ENCODE results near the gene DNER.

DNER gene

DNA sequence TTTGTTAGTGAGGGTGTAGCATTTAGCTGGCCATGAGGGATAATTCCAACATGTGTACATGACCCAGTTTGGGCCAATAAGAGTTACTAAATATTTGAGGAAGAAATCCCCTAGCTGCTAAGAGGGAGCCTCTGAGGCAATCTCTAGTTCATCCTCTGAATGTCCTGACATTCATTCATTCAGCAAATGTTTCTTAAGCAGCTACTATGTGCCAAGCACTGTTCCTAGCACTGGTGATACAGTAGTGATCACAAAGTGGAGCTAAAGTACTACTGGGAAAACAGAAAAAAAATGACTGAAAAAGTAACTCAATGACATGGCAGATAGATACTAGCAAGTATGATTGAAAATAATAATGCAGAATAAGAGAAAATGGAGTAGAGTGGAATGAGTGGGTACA, 363.5 kb downstream of the DNER start:
- DNase-seq, result no peak
- Histone ChIP-seq H3K9me3 (ENCODE audit: severe bottlenecking) (no peaks in the 10 kb centered on the region), H3K27me3 (ENCODE audit: insufficient read depth, low read depth, severe bottlenecking) (peaks cover 26% of the 10 kb centered on the region), H3K36me3 (no peaks in the 10 kb centered on the region), H3K4me3 (ENCODE audit: low read depth, low read length) (no peak overlapping the region), H3K27ac (no peak overlapping the region)
- TF ChIP-seq, protein P1, sequence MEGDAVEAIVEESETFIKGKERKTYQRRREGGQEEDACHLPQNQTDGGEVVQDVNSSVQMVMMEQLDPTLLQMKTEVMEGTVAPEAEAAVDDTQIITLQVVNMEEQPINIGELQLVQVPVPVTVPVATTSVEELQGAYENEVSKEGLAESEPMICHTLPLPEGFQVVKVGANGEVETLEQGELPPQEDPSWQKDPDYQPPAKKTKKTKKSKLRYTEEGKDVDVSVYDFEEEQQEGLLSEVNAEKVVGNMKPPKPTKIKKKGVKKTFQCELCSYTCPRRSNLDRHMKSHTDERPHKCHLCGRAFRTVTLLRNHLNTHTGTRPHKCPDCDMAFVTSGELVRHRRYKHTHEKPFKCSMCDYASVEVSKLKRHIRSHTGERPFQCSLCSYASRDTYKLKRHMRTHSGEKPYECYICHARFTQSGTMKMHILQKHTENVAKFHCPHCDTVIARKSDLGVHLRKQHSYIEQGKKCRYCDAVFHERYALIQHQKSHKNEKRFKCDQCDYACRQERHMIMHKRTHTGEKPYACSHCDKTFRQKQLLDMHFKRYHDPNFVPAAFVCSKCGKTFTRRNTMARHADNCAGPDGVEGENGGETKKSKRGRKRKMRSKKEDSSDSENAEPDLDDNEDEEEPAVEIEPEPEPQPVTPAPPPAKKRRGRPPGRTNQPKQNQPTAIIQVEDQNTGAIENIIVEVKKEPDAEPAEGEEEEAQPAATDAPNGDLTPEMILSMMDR (IDR thresholded peaks at IDR 0.05; ENCODE audit: low read depth, low read length), result no peak

DNA sequence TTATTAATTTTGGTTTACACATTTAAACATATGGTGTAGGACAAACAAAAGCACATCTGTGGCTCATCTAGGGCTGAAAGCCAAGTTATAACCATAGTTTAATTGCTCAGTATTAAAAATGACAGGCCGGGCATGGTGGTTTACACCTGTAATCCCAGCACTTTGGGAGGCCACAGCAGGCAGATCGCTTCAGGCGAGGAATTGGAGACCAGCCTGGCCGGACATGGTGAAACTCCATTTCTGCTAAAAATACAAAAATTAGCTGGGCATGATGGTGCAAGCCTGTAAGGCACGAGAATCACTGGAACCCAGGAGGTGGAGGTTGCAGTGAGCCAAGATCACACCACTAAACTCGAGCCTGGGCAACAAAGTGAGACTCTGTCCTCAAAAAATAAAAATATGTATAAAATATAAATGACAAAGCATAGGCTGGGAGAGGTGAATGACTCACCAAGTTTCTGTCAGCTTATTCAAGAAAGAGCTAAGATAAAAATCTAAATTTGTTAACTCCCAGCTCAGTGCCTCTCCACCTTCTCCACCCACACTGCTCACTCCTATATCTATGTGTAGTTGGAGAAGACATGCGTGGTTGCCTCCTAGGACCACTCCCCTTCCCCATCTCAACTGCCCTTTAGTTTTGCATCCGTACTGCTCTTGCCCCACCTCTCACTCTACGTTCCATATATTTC, 364.1 kb downstream of the DNER start:
- Histone ChIP-seq H3K36me3 (no peaks in the 10 kb centered on the region), H3K4me3 (ENCODE audit: low read depth, low read length) (no peak overlapping the region), H3K27ac (no peak overlapping the region), H3K27me3 (ENCODE audit: insufficient read depth, low read depth, severe bottlenecking) (peaks cover 29% of the 10 kb centered on the region), H3K9me3 (ENCODE audit: severe bottlenecking) (no peaks in the 10 kb centered on the region)
- TF ChIP-seq, protein P1 (IDR thresholded peaks at IDR 0.05; ENCODE audit: low read depth, low read length), result no peak
- no peak for DNase-seq

DNA sequence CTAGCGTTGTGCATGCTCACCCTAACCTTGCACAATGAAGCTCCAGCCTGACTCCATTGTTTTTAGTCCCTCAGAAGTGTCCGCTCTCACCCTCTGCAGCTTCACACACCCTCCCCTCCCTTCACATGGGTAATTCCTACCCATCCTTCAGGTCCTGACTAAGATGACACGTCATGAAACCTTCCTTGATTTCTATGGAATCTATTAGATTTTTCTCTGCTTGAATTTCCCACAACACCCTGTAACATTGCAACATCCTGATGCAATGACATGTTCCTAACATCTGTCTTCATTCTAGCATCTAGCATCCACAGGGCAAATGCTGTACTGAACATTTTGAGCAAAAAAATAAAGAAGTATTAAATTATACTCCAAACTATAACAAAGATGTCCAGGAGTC, 366.2 kb downstream of the DNER start:
- H3K27me3 ChIP-seq (ENCODE audit: insufficient read depth, low read depth, severe bottlenecking), result peaks cover 33% of the 10 kb centered on the region
- H3K9me3 ChIP-seq (ENCODE audit: severe bottlenecking), result no peaks in the 10 kb centered on the region
- TF ChIP-seq, protein P1 (IDR thresholded peaks at IDR 0.05; ENCODE audit: low read depth, low read length), result no peak
- no peak overlapping the region for H3K4me3 ChIP-seq (ENCODE audit: low read depth, low read length)
- H3K36me3 ChIP-seq, result no peaks in the 10 kb centered on the region
- H3K27ac ChIP-seq, result no peak overlapping the region
- no peak for DNase-seq

DNA sequence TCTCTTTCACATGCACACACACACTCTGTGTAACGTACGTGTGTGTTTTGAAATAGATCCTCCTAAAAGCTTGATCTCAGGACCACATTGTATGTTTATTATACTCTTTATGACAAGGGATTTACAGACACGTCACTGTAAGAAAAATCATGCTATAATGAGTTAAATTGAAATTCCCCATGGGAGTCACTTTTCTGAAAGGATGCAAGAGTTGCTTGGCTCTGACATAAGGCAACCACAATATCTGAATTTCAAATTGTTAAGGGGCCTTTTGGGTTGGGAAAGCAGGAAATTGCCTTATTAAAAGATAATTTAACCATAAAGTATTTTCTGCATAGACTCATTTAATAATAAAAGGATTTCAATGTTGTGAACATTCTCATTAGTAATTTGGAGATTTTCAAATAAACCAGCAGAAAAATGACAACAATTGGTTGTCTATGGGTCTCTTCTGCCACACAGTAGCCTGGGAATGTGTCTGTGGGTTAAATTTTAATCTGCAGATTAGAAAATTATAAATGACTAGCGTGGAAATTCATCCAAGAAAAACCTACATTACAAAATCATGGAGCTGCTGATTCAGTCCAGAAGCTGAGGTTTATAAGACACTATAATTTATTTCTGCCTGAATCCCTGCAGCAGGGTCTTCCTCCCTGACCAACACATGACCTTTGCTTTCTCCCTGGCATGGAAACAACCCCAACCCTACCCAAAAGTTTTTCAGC, 367.4 kb downstream of the DNER start:
- no peak for DNase-seq
- Histone ChIP-seq H3K27me3 (ENCODE audit: insufficient read depth, low read depth, severe bottlenecking) (peaks cover 39% of the 10 kb centered on the region), H3K27ac (no peak overlapping the region), H3K36me3 (no peaks in the 10 kb centered on the region), H3K9me3 (ENCODE audit: severe bottlenecking) (no peaks in the 10 kb centered on the region), H3K4me3 (ENCODE audit: low read depth, low read length) (no peak overlapping the region)
- TF ChIP-seq, protein P1 (IDR thresholded peaks at IDR 0.05; ENCODE audit: low read depth, low read length), result no peak

DNA sequence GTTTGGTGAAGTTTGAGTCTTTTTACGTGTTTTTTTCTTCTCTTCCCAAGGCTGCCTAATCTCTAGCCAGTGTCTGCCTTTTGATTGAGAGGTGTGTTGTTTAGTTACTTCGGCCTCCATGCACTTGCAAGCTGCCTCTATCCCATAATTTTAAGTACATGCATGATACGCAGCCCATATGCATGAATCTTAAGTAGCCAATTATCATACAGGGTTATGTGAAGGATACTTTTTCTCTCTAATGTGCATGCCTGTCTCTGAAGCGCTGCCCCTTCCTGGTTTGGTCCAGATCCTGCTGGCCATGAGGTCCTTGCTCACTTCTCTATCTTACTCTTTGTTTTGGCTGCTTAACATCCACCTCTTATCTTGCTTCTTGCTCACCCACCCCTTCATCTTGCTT, 369.4 kb downstream of the DNER start:
- TF ChIP-seq, protein P1 (IDR thresholded peaks at IDR 0.05; ENCODE audit: low read depth, low read length), result no peak
- H3K27ac ChIP-seq, result no peak overlapping the region
- no peak for DNase-seq

More for the DNA sequence above, 369.4 kb downstream of the DNER start:
- H3K9me3 ChIP-seq (ENCODE audit: severe bottlenecking), result no peaks in the 10 kb centered on the region
- peaks cover 52% of the 10 kb centered on the region for H3K27me3 ChIP-seq (ENCODE audit: insufficient read depth, low read depth, severe bottlenecking)
- H3K36me3 ChIP-seq, result no peaks in the 10 kb centered on the region
- H3K4me3 ChIP-seq (ENCODE audit: low read depth, low read length), result no peak overlapping the region
